ENCODE results near the gene ASIC2. TPM values are rescaled to one million over a fixed set of nuclear protein-coding genes. Genes with fewer than 3 reads are reported as not detected.

The ASIC2 gene
- total RNA-seq, 1 experiment from 2014 or later: 0.74 TPM

- no peak for DNase-seq
- Histone ChIP-seq H2BK12ac (ENCODE audit: insufficient read length, low read depth, low read length) (no peak overlapping the region), H3K18ac (ENCODE audit: insufficient read length, low read depth, low read length) (no peak overlapping the region), H2BK20ac (ENCODE audit: low read depth, low read length, poor library complexity, severe bottlenecking) (no peak overlapping the region), H4K5ac (ENCODE audit: insufficient read length, low read depth, low read length) (no peak overlapping the region), H2BK120ac (ENCODE audit: low read depth, low read length, poor library complexity, severe bottlenecking) (no peak overlapping the region), H3K9me3 (ENCODE audit: control insufficient read depth, low read depth, low read length) (no peaks in the 10 kb centered on the region), H2BK15ac (ENCODE audit: low read depth, low read length) (no peak overlapping the region), H3K4me2 (ENCODE audit: insufficient read depth, insufficient read length, low read length) (no peak overlapping the region), H3K79me1 (ENCODE audit: insufficient read depth, low read depth, low read length, poor library complexity, severe bottlenecking) (no peaks in the 10 kb centered on the region), H3K14ac (ENCODE audit: insufficient read depth, low read length) (no peak overlapping the region), H3K23ac (ENCODE audit: insufficient read length, low read depth, low read length) (no peak overlapping the region), H3T11ph (ENCODE audit: low read length) (no peak overlapping the region), H2AFZ (ENCODE audit: low read length) (no peak overlapping the region), H2BK5ac (ENCODE audit: insufficient read length, low read length) (no peak overlapping the region), H4K8ac (replicated peaks; ENCODE audit: insufficient read length, low read depth, low read length) (no peak overlapping the region), H3K9ac (ENCODE audit: extremely low read depth, insufficient read length, low read length) (no peak overlapping the region), H3K79me2 (ENCODE audit: insufficient read depth, low read length) (no peaks in the 10 kb centered on the region), H4K20me1 (ENCODE audit: control insufficient read depth, insufficient read depth, insufficient read length) (no peaks in the 10 kb centered on the region), H3K27ac (ENCODE audit: insufficient read length, low read depth, low read length) (no peak overlapping the region), H3K27me3 (ENCODE audit: insufficient read depth, low read length) (no peaks in the 10 kb centered on the region), H4K91ac (ENCODE audit: insufficient read length, low read depth, low read length) (no peak overlapping the region), H3K56ac (ENCODE audit: insufficient read length, low read depth, low read length) (no peak overlapping the region), H2AK5ac (ENCODE audit: insufficient read length, low read length) (no peak overlapping the region), H3K4ac (ENCODE audit: low read depth, low read length) (no peak overlapping the region), H3K23me2 (ENCODE audit: insufficient read length, low read depth, low read length, poor library complexity, severe bottlenecking) (no peaks in the 10 kb centered on the region), H3K4me1 (ENCODE audit: insufficient read depth, low read length) (no peaks in the 10 kb centered on the region)
- no peak for TF ChIP-seq CTCF (conservative IDR thresholded peaks at IDR 0.05)
- peaks cover 25% of the 10 kb centered on the region for H3K27me3 Mint-ChIP-seq (ENCODE audit: low read depth)
- peaks cover 0 to 5% (median 0%) of the 10 kb centered on the region in 3 experiments; a peak in 1 of 7 replicates for H3K36me3 Mint-ChIP-seq (ENCODE audit: insufficient read depth in 1 of 3, low read depth in 3 of 3)
- WGBS (ENCODE audit: extremely low coverage, insufficient read length, low lambda C conversion rate): no CpG with 5 or more reads among the region's 7 CpGs
- H3K27ac Mint-ChIP-seq: no peak overlapping the region
- peaks cover 6 to 8% of the 10 kb centered on the region in 2 experiments for H3K4me1 Mint-ChIP-seq
- H3K9me3 Mint-ChIP-seq: peaks cover 6 to 8% of the 10 kb centered on the region in 2 experiments; a peak in 2 of 5 replicates
- H3K4me3 Mint-ChIP-seq: no peak overlapping the region
These were observed 219.7 kb downstream of the ASIC2 start for GRCh38 chr17:33073416-33073815.

Data from H9 (cell line).